ENCODE results near the gene MYL3.

Gene MYL3

GRCh38 chr3:46882377-46883053 lies 19.3 kb upstream of the MYL3 start:
- DNase-seq, result no peak

- no peak for DNase-seq
Measured at GRCh38 chr3:46881596-46882376, 18.5 kb upstream of the MYL3 start.

GRCh38 chr3:46880884-46881595 lies 17.8 kb upstream of the MYL3 start:
- DNase-seq, result no peak

- no peak for DNase-seq
Measured at GRCh38 chr3:46878781-46879436, 15.7 kb upstream of the MYL3 start.

GRCh38 chr3:46877406-46878125 lies 14.3 kb upstream of the MYL3 start, which contains the start of gene PTH1R:
Gene PTH1R (plus strand): TSS chr3:46877721. CDS start chr3:46883560, 5,839 bp downstream.
- DNase-seq, result no peak

- DNase-seq, result no peak
Measured at GRCh38 chr3:46876313-46877300, 13.4 kb upstream of the MYL3 start.

GRCh38 chr3:46875560-46875959 lies 12.3 kb upstream of the MYL3 start:
- DNase-seq, result no peak

- DNase-seq, result no peak
Measured at GRCh38 chr3:46874430-46874829, 11.2 kb upstream of the MYL3 start.

GRCh38 chr3:46873521-46873920 lies 10.3 kb upstream of the MYL3 start:
- DNase-seq, result no peak

- no peak for DNase-seq
Measured at GRCh38 chr3:46871222-46871621, 8.0 kb upstream of the MYL3 start.

GRCh38 chr3:46870651-46871050 lies 7.4 kb upstream of the MYL3 start:
- no peak for DNase-seq

- DNase-seq, result no peak
Measured at GRCh38 chr3:46869440-46869839, 6.2 kb upstream of the MYL3 start.

GRCh38 chr3:46868948-46869347 lies 5.7 kb upstream of the MYL3 start:
- no peak for DNase-seq

GRCh38 chr3:46868287-46868686 lies 5.0 kb upstream of the MYL3 start:
- no peak for DNase-seq

- no peak for DNase-seq
Measured at GRCh38 chr3:46867550-46867898, 4.3 kb upstream of the MYL3 start.

- DNase-seq, result no peak
Measured at GRCh38 chr3:46866720-46867549, 3.7 kb upstream of the MYL3 start.

- DNase-seq, result no peak
Measured at GRCh38 chr3:46866032-46866595, 2.9 kb upstream of the MYL3 start.

GRCh38 chr3:46865546-46865945 lies 2.3 kb upstream of the MYL3 start:
- DNase-seq, result no peak

GRCh38 chr3:46865031-46865507 lies 1.8 kb upstream of the MYL3 start:
- DNase-seq, result no peak
